IMR-90 (cell line): ENCODE data around the gene EML1. TPM values are rescaled to one million over a fixed set of nuclear protein-coding genes. Genes with fewer than 3 reads are reported as not detected.

Experiments
- ATAC-seq: fragments of 200-7000 bp; cut with Tn5 transposase; 2 replicates; pipeline ENCODE4 v1.9.1; 2020; ENCODE audit warnings: low read depth, mild to moderate bottlenecking, moderate library complexity
- BruUV-seq: library from RNA; stranded (reverse); fragments of 400-500 nt; replicated peaks from 2 replicates; lab custom pipeline; 2021; lab: Mats Ljungman, UMichigan
- CTCF ChIA-PET: fragments of 300-600 bp; formaldehyde crosslinking; extraction: SDS; loops from one replicate; lab custom pipeline; 2021; ENCODE audit warnings: antibody characterized with exemption; lab: Yijun Ruan, JAX
- POLR2A ChIA-PET: fragments of 300-600 bp; sonication (Branson Sonifier 250); formaldehyde crosslinking; loops from one replicate; lab custom pipeline; 2022; ENCODE audit warnings: antibody characterized with exemption; ENCODE audit not compliant: unreplicated experiment; lab: Charles Lee
- DNase-seq: peaks from one replicate; pipeline ENCODE4 v3.0.0; 2013
- H2AFZ ChIP-seq: replicated peaks from 2 replicates; pipeline ENCODE3; 2013; ENCODE audit warnings: low read length, mild to moderate bottlenecking; ENCODE audit not compliant: poor library complexity
- H2AK5ac ChIP-seq: 2 replicates; pipeline ENCODE4 v1.6.1; 2013; ENCODE audit warnings: low read depth, low read length, inconsistent platforms
- H2AK9ac ChIP-seq: replicated peaks from 2 replicates; pipeline ENCODE3; 2013; ENCODE audit warnings: mild to moderate bottlenecking, low read depth, low read length, moderate library complexity; ENCODE audit not compliant: poor library complexity
- H2BK120ac ChIP-seq: 2 replicates; pipeline ENCODE4 v1.6.1; 2013; ENCODE audit warnings: low read depth, low read length, inconsistent platforms
- H2BK15ac ChIP-seq: 3 replicates; pipeline ENCODE4 v1.6.1; 2013; ENCODE audit warnings: low read depth, low read length, inconsistent platforms
- H2BK20ac ChIP-seq: 2 replicates; pipeline ENCODE4 v1.6.1; 2013; ENCODE audit warnings: low read depth, mild to moderate bottlenecking, inconsistent platforms, low read length, moderate library complexity
- H2BK5ac ChIP-seq: 2 replicates; pipeline ENCODE4 v1.6.1; 2013; ENCODE audit warnings: mild to moderate bottlenecking, low read depth, low read length, inconsistent platforms; ENCODE audit not compliant: poor library complexity, severe bottlenecking
- H3K14ac ChIP-seq: replicated peaks from 2 replicates; pipeline ENCODE4 v1.6.1; 2013; ENCODE audit warnings: low read depth, low read length, inconsistent platforms
- H3K18ac ChIP-seq: 2 replicates; pipeline ENCODE4 v1.6.1; 2013; ENCODE audit warnings: low read depth, low read length, control low read depth
- H3K23ac ChIP-seq: 2 replicates; pipeline ENCODE4 v1.6.1; 2013; ENCODE audit warnings: low read depth, low read length, inconsistent platforms
- H3K27ac ChIP-seq: 2 replicates; pipeline ENCODE4 v1.5.1; 2013; ENCODE audit warnings: mild to moderate bottlenecking, control low read depth, low read length; ENCODE audit not compliant: insufficient read depth
- H3K27me3 ChIP-seq: 2 replicates; pipeline ENCODE4 v1.6.1; 2013; ENCODE audit warnings: low read length; ENCODE audit not compliant: control insufficient read depth, insufficient read depth
- H3K36me3 ChIP-seq: 2 replicates; pipeline ENCODE4 v1.6.1; 2013; ENCODE audit warnings: low read length, mixed read lengths; ENCODE audit not compliant: control insufficient read depth, insufficient read depth
- H3K4ac ChIP-seq: 2 replicates; pipeline ENCODE4 v1.6.1; 2013; ENCODE audit warnings: low read depth, low read length, inconsistent platforms
- H3K4me1 ChIP-seq: 2 replicates; pipeline ENCODE4 v1.6.1; 2013; ENCODE audit warnings: low read length, mixed read lengths; ENCODE audit not compliant: control insufficient read depth, insufficient read depth
- H3K4me2 ChIP-seq: 2 replicates; pipeline ENCODE4 v1.6.1; 2013; ENCODE audit warnings: low read depth, mild to moderate bottlenecking, control low read depth, low read length, moderate library complexity
- H3K4me3 ChIP-seq: 2 replicates; pipeline ENCODE4 v1.5.1; 2013; ENCODE audit warnings: low read depth, mild to moderate bottlenecking, control low read depth, low read length, moderate library complexity; ENCODE audit not compliant: insufficient read depth
- H3K56ac ChIP-seq: 2 replicates; pipeline ENCODE4 v1.6.1; 2013; ENCODE audit warnings: low read length, inconsistent platforms; ENCODE audit not compliant: insufficient read depth; ENCODE audit errors: extremely low read depth
- H3K79me1 ChIP-seq, 2 experiments: 2 replicates each; pipeline ENCODE4 v1.6.1; 2013; ENCODE audit warnings: low read length in 2 of 2, inconsistent platforms in 1 of 2, low read depth in 1 of 2
- H3K9ac ChIP-seq: 2 replicates; pipeline ENCODE4 v1.6.1; 2013; ENCODE audit warnings: low read depth, low read length, control low read depth
- H3K9me1 ChIP-seq: 2 replicates; pipeline ENCODE4 v1.6.1; 2013; ENCODE audit warnings: low read length, inconsistent platforms; ENCODE audit not compliant: insufficient read depth
- H3K9me3 ChIP-seq: 2 replicates; pipeline ENCODE4 v1.6.1; 2013; ENCODE audit warnings: low read length; ENCODE audit not compliant: control insufficient read depth, insufficient read depth
- H4K20me1 ChIP-seq: 2 replicates; pipeline ENCODE4 v1.6.1; 2013; ENCODE audit warnings: low read length, inconsistent platforms; ENCODE audit not compliant: insufficient read depth
- H4K5ac ChIP-seq: 2 replicates; pipeline ENCODE4 v1.6.1; 2013; ENCODE audit warnings: mild to moderate bottlenecking, low read depth, low read length, control low read depth
- H4K8ac ChIP-seq, 2 experiments: 2 replicates each; pipeline ENCODE4 v1.6.1; 2013; ENCODE audit warnings: low read depth in 2 of 2, low read length in 2 of 2, control low read depth in 1 of 2, inconsistent platforms in 1 of 2
- H4K91ac ChIP-seq: 2 replicates; pipeline ENCODE4 v1.6.1; 2013; ENCODE audit warnings: low read depth, low read length, inconsistent platforms; ENCODE audit not compliant: insufficient read depth
- BHLHE40 ChIP-seq: fragments of 150-350 bp; IDR thresholded peaks from 2 replicates; pipeline ENCODE4 v1.6.1; 2016; ENCODE audit warnings: mild to moderate bottlenecking, low read depth, low read length
- CEBPB ChIP-seq: IDR thresholded peaks from 2 replicates; pipeline ENCODE4 v1.6.1; 2012; ENCODE audit warnings: low read depth, low read length, improper control_type of control experiment
- CHD1 ChIP-seq: IDR thresholded peaks from 2 replicates; pipeline ENCODE4 v1.6.1; 2012; ENCODE audit warnings: low read depth, low read length, improper control_type of control experiment
- CTCF ChIP-seq: conservative IDR thresholded peaks from 2 replicates; pipeline ENCODE4 v1.5.1; 2012; ENCODE audit warnings: mild to moderate bottlenecking, low read depth, low read length, improper control_type of control experiment
- FOS ChIP-seq: fragments of 150-350 bp; IDR thresholded peaks from 2 replicates; pipeline ENCODE4 v1.6.1; 2016; ENCODE audit warnings: low read depth, low read length
- MAFK ChIP-seq: IDR thresholded peaks from 2 replicates; pipeline ENCODE4 v1.6.1; 2012; ENCODE audit warnings: low read depth, low read length, improper control_type of control experiment
- MAZ ChIP-seq: IDR thresholded peaks from 2 replicates; pipeline ENCODE4 v1.6.1; 2012; ENCODE audit warnings: low read depth, mild to moderate bottlenecking, low read length, improper control_type of control experiment, moderate library complexity, borderline replicate concordance
- MXI1 ChIP-seq: IDR thresholded peaks from 2 replicates; pipeline ENCODE4 v1.6.1; 2012; ENCODE audit warnings: low read depth, mild to moderate bottlenecking, low read length, moderate library complexity, borderline replicate concordance
- NFE2L2 ChIP-seq: fragments of 150-350 bp; IDR thresholded peaks from 2 replicates; pipeline ENCODE4 v1.6.1; 2016; ENCODE audit warnings: low read depth, mild to moderate bottlenecking, low read length
- POLR2A ChIP-seq: IDR thresholded peaks from 2 replicates; pipeline ENCODE4 v1.6.1; 2012; ENCODE audit warnings: mild to moderate bottlenecking, low read depth, low read length
- RAD21 ChIP-seq: IDR thresholded peaks from 2 replicates; pipeline ENCODE4 v1.6.1; 2012; ENCODE audit warnings: low read length, improper control_type of control experiment
- RCOR1 ChIP-seq: IDR thresholded peaks from 2 replicates; pipeline ENCODE4 v1.6.1; 2012; ENCODE audit warnings: mild to moderate bottlenecking, low read length, improper control_type of control experiment; ENCODE audit not compliant: insufficient replicate concordance
- RFX5 ChIP-seq: IDR thresholded peaks from 2 replicates; pipeline ENCODE4 v1.8.0; 2012; ENCODE audit warnings: low read depth, mild to moderate bottlenecking, low read length, moderate library complexity
- SMC3 ChIP-seq: fragments of 150-350 bp; IDR thresholded peaks from 2 replicates; pipeline ENCODE4 v1.6.1; 2016; ENCODE audit warnings: low read depth, mild to moderate bottlenecking, antibody characterized with exemption, low read length, moderate library complexity
- WGBS, 2 experiments: methylation state at CpG; one replicate each; pipeline versions ENCODE4 v1.1.5 to v1.1.7; 2013; ENCODE audit warnings: missing lambda C conversion rate in 2 of 2; ENCODE audit not compliant: insufficient read length in 1 of 2; ENCODE audit errors: extremely low coverage in 2 of 2; 5-methylcytosine and 5-hydroxymethylcytosine counted together
- dilution Hi-C: fragments of 300-500 bp; cut with HindIII; formaldehyde crosslinking; loops from one replicate; pipeline ENCODE4 v1.14.3; 2018; ENCODE audit warnings: low sequenced_read_pairs; ENCODE audit not compliant: unreplicated experiment
- in situ Hi-C: fragments of 300-500 bp; cut with MboI; formaldehyde crosslinking; loops from 3 replicates; pipeline ENCODE4 v1.14.3; 2019; ENCODE audit warnings: low sequenced_read_pairs, inconsistent platforms, mixed read lengths
- intact Hi-C: fragments of 100-400 bp; cut with micrococcal nuclease; formaldehyde crosslinking; loops from 2 replicates; pipeline ENCODE4 v1.10.0; 2022
- polyA plus RNA-seq, 3 experiments: library from polyadenylated mRNA; depleted of rRNA; stranded (reverse); fragments of >200 nt; gene quantifications; 2 replicates each; pipeline ENCODE4 v1.2.3, GENCODE V29; 2012; ENCODE audit warnings: low replicate concordance in 1 of 3
- total RNA-seq: library from RNA; depleted of rRNA; stranded (reverse); fragments of >200 nt; gene quantifications from 2 replicates; pipeline ENCODE4 v1.2.3, GENCODE V29; 2012
- TF ChIP-seq, protein P1 (sequence below): fragments of 150-350 bp; IDR thresholded peaks from 2 replicates; pipeline ENCODE4 v1.6.1; 2017; ENCODE audit warnings: mild to moderate bottlenecking, antibody characterized with exemption, low read length, low read depth
- TF ChIP-seq, protein P2 (sequence below): fragments of 150-350 bp; IDR thresholded peaks from 2 replicates; pipeline ENCODE4 v1.6.1; 2016; ENCODE audit warnings: low read depth, mild to moderate bottlenecking, low read length, moderate library complexity, borderline replicate concordance

The EML1 gene
- total and polyA plus RNA-seq, 2 of the 4 experiments (the other 2 are of a cell fraction) = 14.0 to 42.3 TPM

DNA sequence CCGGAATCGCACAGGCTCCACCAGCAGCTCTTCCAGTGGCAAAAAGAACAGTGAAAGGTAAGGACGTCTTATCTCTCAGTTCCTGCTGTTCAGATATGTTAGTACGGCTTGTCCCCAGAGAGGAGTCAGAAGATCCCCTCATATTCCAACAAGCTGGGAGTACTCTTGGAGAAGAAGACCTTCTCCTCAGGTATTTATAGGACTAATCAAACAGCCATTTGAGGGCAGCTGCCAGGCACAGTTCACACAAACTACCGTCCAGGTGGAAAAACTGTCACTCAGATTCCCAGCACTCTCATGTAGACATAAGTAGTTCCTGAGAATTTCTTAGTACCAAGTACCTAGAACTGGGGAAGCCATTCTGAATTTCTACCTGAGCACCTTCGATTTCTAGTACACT is 85.3 kb downstream of the EML1 start:
- TF ChIP-seq, protein P1, sequence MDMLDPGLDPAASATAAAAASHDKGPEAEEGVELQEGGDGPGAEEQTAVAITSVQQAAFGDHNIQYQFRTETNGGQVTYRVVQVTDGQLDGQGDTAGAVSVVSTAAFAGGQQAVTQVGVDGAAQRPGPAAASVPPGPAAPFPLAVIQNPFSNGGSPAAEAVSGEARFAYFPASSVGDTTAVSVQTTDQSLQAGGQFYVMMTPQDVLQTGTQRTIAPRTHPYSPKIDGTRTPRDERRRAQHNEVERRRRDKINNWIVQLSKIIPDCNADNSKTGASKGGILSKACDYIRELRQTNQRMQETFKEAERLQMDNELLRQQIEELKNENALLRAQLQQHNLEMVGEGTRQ = no peak
- TF ChIP-seq RFX5 (no peak), MXI1 (no peak), RCOR1 (no peak), SMC3 (no peak), CHD1 (no peak), CTCF (no peak), CEBPB (no peak), MAZ (no peak), BHLHE40 (no peak), RAD21 (no peak), POLR2A (no peak), MAFK (no peak), NFE2L2 (no peak), FOS (no peak)
- TF ChIP-seq, protein P2, sequence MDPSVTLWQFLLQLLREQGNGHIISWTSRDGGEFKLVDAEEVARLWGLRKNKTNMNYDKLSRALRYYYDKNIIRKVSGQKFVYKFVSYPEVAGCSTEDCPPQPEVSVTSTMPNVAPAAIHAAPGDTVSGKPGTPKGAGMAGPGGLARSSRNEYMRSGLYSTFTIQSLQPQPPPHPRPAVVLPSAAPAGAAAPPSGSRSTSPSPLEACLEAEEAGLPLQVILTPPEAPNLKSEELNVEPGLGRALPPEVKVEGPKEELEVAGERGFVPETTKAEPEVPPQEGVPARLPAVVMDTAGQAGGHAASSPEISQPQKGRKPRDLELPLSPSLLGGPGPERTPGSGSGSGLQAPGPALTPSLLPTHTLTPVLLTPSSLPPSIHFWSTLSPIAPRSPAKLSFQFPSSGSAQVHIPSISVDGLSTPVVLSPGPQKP = no peak
- ChIA-PET POLR2A (no interaction called here), CTCF (interaction anchor here (1.0 to 1.5 kb wide), 2 partner anchors 16 to 196 kb away, joined by 3 read pairs; no protein-coding TSS in a partner anchor)
- Histone ChIP-seq H3K9me3 (no peaks in the 10 kb centered on the region), H3K27me3 (no peaks in the 10 kb centered on the region), H3K27ac (peak overlapping the region; percentile 36; the same call in 1 of the 2 replicates), H3K4me1 (peaks cover 15% of the 10 kb centered on the region), H3K4ac (peak overlapping the region; percentile 36), H2BK15ac (no peak overlapping the region; the same call in 2 of the 3 replicates), H3K14ac (no peak overlapping the region; the same call in 1 of the 2 replicates), H2AK5ac (peak overlapping the region; percentile 30), H3K4me3 (no peak overlapping the region), H2AK9ac (no peak overlapping the region), H3K56ac (no peak overlapping the region), H4K91ac (no peak overlapping the region; the same call in 1 of the 2 replicates), H2BK20ac (peak overlapping the region; percentile 15), H4K8ac (0 out of 4 replicates have a peak overlapping the region, but pooled peaks of 1 of the 2 experiments have one; percentile 9), H3K18ac (peak overlapping the region; percentile 55), H3K9ac (no peak overlapping the region), H3K4me2 (no peak overlapping the region), H3K9me1 (peaks cover 7% of the 10 kb centered on the region), H3K23ac (no peak overlapping the region), H2BK5ac (peak overlapping the region; percentile 58), H3K79me1 (peaks cover 3 to 14% of the 10 kb centered on the region in 2 experiments; a peak in 3 of 4 replicates), H2AFZ (no peak overlapping the region), H4K5ac (peak overlapping the region; percentile 29), H3K36me3 (0 out of 2 replicates have a peak, but pooled peaks cover 2% of the 10 kb centered on the region), H4K20me1 (peaks cover 4% of the 10 kb centered on the region; the same call in 1 of the 2 replicates), H2BK120ac (peak overlapping the region; percentile 65)
- dilution Hi-C loops (no loop called here), in situ Hi-C loops (no loop called here), intact Hi-C loops (loop anchor here (5.0 kb wide), 2 partner anchors 71 to 86 kb away; partner anchors contain the start of gene EML1)
- BruUV-seq = no TSS peak
- no CpG with 5 or more reads among the region's 6 CpGs for WGBS, 2 experiments
- ATAC-seq = no peak
- no peak for DNase-seq
